C4-2B (cell line): ENCODE data around the gene GIMAP4.

Experiments
- H3K27ac ChIP-seq: fragments of 450-650 bp; 2 replicates; pipeline ENCODE4 v1.5.1; 2017
- ZFX ChIP-seq: fragments of 450-650 bp; IDR thresholded peaks from 2 replicates; pipeline ENCODE4 v1.6.1; 2017
- TF ChIP-seq, protein P1 (sequence below): fragments of 450-650 bp; conservative IDR thresholded peaks from 2 replicates; pipeline ENCODE4 v1.5.1; 2017; ENCODE audit warnings: mild to moderate bottlenecking

GIMAP4 gene

DNA sequence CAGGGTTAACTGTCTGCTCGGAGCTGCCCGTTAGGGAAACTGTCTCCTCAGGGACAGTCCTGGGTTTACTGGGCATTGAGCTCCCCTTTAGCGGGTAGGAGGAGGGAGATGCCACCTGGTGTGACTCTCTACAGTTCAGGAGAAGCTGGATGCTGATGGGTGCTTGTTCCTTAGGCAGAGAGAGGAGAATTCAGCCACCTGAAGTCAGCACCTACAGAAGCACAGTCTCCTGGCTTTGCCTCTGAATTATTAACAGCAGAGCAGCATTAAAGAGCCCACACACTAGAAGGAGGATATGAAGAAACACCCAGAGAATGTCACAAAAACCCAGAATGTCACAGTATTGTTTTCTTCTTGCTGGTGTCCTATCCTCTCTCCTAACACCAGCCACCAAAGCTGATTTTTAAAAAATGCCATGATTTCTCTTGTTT is 696 bp downstream of the GIMAP4 start:
- TF ChIP-seq, protein P1, sequence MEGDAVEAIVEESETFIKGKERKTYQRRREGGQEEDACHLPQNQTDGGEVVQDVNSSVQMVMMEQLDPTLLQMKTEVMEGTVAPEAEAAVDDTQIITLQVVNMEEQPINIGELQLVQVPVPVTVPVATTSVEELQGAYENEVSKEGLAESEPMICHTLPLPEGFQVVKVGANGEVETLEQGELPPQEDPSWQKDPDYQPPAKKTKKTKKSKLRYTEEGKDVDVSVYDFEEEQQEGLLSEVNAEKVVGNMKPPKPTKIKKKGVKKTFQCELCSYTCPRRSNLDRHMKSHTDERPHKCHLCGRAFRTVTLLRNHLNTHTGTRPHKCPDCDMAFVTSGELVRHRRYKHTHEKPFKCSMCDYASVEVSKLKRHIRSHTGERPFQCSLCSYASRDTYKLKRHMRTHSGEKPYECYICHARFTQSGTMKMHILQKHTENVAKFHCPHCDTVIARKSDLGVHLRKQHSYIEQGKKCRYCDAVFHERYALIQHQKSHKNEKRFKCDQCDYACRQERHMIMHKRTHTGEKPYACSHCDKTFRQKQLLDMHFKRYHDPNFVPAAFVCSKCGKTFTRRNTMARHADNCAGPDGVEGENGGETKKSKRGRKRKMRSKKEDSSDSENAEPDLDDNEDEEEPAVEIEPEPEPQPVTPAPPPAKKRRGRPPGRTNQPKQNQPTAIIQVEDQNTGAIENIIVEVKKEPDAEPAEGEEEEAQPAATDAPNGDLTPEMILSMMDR: no peak
- no peak for TF ChIP-seq ZFX
- no peak overlapping the region for H3K27ac ChIP-seq

DNA sequence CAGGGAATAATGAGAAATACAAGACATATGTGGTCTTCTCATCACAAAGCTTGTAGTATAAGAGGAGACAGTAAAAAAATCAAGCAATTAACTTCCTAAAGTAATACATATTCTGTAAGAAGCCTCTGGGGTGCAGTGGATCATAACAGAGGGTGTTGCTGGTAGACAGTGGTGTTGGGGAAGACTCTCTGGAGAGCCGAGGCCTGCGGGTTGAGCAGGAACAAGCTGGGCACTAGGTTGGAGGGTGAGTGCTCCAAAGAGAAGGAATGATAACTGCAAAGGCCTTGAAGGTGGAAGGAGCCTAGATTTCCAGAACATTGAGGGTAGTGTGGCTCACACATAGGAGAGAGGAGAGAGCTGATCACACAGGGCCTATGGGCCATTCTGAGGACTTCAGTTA is 1.5 kb downstream of the GIMAP4 start:
- H3K27ac ChIP-seq: no peak overlapping the region
- TF ChIP-seq, protein P1: no peak
- no peak for TF ChIP-seq ZFX

DNA sequence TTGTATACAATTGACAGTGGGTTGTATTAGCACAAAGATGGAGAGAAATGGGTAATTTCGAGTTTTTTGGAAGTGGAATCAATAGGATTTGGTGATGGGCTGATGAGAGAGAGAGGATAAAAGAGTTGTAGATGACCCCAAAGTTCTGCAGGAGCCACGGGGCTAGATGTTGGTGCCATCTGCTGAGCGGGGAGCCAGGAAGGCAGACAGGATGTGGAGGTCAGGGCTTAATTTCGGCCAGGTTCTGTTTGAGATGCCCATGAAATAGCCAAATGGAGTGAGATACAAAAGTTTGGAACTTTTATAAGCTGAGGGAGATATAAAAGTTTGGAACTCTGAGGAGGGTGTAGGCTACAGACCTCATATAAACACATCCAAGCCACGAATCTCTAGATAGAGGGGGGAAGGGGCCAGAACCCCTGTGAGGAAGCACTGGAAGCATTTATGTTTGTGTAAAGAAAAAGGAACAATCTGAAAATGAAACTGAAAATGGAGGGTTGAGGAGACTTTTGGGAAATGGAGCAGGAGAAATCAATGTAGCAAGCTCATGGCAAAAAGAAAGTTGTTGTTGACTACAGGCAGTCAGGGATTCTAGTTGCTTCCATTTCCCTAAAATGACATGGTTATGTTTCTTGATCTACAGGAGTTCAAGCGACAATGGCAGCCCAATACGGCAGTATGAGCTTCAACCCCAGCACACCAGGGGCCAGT is 2.2 kb downstream of the GIMAP4 start:
- TF ChIP-seq, protein P1: no peak
- TF ChIP-seq ZFX: no peak
- H3K27ac ChIP-seq: no peak overlapping the region

DNA sequence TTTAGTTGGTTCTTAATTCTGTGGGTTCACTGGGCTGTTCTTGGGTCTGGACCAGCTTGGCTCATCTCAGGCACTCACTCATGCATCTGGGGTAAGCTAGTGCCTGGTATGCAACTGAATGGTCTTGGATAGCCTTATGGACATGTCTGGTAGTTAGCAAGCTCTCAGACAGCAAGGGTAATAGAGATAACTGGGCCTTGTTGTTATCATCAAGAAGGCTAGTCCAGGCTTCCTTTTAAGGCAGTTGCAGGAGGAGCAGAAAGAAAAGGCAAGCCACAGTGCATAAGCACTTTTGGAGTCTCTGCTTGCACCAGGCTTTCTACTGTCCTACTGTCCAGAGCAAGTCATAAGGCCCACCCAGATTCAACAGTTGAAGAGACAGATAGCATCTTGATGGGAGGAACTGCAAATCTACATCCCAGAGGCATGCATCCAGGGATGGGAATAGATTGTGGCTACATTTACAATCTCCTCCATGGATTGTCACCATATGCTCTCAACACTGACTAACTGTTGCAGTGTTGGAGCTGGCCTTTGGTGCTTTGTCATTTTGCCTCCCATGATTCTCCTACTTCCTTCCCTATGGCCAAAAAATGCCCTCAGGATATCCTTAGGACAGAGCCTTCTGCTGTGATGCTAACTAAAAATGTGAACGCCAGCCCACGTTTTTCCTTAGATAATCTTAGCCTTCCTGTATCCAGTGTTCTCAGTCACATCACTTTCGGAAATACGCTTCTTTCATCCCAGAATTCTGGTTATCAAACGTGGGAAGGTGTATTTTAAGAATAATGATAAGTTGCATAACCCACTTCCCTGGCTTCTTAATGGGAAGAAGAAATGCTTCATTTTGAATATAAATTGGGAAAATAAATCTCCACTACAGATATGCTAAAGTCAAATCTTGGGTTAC is 3.6 kb downstream of the GIMAP4 start:
- H3K27ac ChIP-seq: no peak overlapping the region
- TF ChIP-seq, protein P1: no peak
- TF ChIP-seq ZFX: no peak

DNA sequence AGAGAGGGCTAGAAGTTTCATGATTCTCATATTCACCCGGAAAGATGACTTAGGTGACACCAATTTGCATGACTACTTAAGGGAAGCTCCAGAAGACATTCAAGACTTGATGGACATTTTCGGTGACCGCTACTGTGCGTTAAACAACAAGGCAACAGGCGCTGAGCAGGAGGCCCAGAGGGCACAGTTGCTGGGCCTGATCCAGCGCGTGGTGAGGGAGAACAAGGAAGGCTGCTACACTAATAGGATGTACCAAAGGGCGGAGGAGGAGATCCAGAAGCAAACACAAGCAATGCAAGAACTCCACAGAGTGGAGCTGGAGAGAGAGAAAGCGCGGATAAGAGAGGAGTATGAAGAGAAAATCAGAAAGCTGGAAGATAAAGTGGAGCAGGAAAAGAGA is 5.3 kb downstream of the GIMAP4 start:
- H3K27ac ChIP-seq: no peak overlapping the region
- TF ChIP-seq ZFX: no peak
- TF ChIP-seq, protein P1: no peak

DNA sequence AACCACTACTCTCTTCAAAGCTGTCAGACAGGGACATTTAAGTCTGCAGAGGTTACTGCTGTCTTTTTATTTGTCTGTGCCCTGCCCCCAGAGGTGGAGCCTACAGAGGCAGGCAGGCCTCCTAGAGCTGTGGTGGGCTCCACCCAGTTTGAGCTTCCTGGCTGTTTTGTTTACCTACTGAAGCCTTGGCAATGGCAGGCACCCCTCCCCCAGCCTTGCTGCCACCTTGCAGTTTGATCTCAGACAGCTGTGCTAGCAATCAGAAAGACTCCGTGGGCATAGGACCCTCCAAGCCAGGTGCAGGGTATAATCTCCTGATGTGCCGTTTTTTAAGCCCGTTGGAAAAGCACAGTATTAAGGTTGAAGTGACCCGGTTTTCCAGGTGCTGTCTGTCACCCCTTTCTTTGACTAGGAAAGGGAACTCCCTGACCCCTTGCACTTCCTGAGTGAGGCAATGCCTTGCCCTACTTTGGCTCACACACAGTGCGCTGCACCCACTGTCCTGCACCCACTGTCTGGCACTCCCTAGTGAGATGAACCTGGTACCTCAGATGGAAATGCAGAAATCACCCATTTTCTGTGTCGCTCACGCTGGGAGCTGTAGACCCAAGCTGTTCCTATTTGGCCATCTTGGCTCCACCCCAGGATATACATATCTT is 12.9 kb downstream of the GIMAP4 start:
- peak overlapping the region; percentile 75 for H3K27ac ChIP-seq

DNA sequence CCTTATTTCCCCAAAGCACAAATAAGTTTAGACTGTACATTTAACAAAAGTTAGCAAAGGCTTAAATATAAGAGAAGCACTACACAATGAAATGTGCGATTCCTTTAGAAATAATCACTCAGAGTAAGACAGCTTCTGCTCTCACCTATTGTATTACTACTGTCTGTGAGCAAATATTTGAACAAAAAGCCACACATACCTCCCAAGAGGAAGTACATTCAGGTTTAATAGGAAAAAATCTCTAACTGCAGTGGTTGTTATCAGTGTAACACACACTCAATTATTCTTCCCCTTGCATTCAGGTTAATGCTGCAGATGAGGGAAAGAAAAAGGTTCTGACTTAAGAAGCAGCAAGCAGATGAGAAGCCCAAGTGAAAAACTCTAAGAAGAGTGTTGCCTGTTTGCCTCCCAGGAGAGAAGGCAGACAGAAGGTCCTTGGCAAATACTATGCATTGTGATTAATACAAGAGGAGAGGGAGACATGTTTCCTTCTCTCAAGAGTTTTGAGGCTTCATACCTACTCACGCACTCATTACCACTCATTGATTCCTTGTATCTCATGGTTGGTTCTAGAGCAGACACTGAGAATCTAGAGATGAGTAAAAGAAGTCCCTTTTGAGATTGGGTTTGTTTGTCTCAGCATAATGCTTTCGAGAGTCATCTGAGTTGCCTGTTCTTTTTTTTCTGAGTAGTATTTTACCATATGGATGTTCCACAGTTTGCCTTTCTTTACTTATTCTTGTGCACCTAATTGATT is 13.6 kb downstream of the GIMAP4 start:
- peak overlapping the region; percentile 75 for H3K27ac ChIP-seq
- TF ChIP-seq, protein P1: no peak
- no peak for TF ChIP-seq ZFX
